Fibroblast of gingiva (primary cell): ENCODE measurements around the gene LRRC4C.
"Not testable (repeated sequence)": the region's sequence is repeated elsewhere in the genome, so short reads cannot be mapped to it uniquely, and the experiment has no call there.

Experiments used
- DNase-seq: peaks from one replicate; pipeline ENCODE4 v3.0.0-alpha.2; 2011; ENCODE audit warnings: low read depth

The LRRC4C gene

DNA sequence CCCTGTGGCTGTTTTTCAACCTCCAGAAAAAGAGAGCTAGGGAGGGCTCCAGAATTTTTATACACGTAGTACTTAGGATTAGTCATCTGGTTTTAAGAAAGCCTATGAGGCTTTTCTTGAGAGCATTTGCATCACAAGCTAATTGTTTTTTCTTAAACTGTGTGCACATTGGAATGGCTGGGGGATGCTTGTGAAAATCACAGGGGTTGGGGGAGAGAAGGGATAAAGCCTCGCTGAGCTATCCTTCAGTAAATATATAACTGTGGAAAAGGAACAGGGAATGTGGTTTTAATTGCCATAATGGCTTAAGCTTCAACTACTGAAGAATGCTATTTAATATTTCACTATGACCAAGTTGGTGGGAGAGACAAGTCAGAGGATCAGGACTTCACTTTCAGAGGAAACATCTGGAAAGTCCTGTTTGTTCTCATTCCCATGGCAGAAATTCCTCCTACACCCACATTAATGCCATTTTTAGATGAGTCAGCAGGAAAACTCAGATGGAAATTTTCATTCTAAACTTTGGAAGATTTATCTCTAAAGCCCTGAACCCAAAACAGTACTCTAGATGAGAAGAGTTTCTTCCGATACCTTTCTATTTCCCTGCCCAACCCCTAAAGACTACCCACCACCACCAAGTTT lies 591.3 kb downstream of the LRRC4C start:
- DNase-seq = no peak

DNA sequence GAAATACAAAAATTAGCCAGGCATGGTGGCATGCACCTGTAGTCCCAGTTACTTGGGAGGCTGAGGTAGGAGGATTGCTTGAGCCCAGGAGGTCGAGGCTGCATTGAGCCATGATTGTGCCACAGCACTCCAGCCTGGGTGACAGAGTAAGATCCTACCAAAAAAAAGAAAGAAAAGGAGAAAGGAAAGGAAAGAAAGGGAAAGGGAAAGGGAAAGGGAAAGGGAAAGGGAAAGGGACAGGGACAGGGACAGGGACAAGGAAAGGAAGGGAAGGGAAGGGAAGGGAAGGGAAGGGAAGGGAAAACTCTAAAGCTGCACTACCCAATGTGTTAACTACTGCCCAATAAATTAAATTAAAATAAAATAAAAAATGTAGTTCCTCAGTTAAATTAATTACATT lies 601.7 kb downstream of the LRRC4C start:
- not testable (repeated sequence) for DNase-seq

DNA sequence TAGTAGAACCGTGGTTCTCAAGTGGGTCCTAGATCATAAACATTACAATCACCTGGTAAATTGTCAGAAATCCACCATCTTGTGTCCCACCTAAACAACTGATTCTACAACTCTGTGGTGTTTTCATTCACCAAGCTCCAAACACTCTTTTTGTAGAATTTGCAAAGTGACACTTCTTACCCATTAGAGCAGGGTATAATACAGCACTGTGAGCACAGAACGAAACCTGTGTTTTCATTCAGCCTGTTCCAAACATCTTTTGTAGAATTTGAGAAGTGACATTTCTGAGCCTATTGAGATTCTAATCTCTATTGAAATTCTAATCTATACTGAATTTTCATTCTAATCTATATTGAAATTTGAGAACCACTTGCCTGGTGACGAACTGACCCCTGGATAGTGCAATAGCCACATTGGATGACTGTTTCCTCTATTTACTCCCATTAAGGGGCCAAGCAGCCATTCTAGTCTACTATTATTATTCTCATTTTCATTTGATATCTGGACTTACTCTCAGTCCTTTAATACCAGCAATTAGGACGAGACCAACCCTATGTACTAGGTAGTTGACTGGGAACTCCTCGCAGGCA lies 616.6 kb downstream of the LRRC4C start:
- no peak for DNase-seq

DNA sequence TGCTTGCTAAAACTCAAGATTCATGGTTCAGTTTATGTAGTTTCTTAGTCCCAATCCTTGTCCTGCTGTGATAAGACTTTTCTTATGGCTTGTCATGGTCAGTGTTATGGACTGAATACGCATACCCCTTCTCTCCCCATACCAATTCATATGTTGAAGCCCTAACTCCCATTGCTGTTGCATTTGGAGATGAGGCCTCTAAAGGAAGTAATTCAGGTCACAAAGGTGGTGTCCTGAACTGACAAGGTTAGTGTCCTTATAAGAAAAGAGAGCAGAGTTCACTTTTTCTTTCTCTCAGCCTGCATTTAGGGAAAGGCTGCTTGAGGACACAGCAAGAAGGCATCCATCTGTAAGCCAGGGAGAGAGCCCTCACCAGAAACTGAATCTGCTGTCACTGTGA lies 618.2 kb downstream of the LRRC4C start:
- no peak for DNase-seq

DNA sequence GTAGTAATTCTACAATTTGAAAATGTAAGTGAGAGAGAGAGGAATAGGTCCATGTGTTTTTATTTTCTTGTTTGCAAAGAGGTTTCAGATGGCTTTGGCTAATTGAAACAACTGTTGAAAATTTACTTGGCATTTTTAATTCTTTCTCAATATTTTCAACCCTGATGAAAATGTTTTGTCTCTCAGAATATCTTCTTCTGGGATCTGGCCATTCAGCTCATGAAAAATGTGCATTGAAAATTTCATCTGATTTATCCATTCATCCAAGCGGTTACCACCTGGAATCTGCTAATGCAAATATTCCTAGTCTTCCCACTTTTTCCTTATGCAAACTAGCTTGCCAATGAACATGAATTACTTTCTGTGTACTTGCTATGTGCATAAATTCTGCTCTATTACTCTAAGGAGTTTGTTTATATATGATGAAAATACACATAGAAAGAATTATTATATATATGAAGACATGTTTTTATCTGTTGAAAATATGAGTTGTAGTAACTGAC lies 621.2 kb downstream of the LRRC4C start:
- DNase-seq = no peak

DNA sequence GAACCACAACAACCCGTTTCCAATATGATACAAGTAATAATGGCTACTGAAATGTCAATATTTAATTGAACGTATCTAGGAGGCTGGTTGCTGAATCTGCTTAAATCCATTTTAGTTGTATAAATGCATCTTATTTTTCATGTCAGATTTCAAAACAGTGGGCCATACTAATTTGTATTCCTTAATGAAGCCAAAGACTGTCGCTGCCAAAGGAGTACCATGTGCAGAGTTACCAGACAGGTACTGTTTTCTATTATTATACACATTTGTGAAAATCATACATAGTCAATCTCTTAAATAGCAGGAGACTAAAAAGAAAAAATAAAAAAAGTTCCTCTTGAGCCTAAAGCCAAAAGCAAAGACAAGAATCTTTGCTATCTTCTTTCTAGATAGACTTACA lies 632.3 kb downstream of the LRRC4C start:
- no peak for DNase-seq

DNA sequence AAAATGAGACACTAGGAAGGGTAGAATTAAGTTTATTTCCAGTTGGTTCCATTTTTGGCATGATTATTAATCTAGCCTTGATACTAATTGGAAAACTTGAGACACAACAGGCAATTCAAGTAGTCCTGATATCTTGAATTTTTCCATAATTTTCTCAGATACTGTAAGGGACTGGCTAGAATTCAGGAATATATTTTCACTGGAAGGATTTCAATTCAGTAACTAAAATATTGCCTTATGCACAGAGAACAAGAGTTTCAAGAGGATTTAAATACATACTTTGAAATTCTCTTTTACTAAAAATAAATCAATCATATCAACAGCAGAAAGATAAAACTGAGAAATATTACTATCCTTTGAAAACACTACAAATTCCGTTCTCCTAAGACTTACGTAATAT lies 632.9 kb downstream of the LRRC4C start:
- DNase-seq = no peak

DNA sequence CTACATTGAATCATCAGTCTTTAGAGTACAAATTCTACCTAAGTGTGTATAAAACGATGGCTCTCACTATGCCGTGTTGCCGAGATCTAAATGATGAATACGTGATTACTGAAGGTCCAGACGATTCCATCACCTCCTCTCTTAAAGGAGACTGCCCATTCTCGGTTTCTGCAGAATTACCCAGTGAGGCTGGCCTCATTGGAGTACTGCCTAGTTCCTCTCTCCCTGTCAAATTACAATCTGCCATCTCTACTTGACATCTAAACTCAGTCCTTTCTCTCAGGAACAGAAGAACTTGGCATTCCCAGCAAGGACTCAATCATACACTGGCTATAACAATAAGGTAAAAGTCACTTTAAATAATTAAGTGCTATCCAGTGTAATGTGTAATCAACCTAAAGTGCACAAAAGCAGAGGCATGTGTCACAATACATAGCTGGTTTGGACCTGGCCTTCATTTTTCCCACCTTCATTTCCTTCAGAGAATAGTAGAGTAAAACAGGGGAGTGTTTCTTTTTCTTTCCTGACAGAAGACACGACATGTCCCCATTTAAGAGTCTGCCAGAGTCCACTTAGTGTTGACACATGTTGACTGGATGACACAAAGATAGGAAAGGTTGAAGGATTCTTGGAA lies 634.1 kb downstream of the LRRC4C start:
- no peak for DNase-seq

DNA sequence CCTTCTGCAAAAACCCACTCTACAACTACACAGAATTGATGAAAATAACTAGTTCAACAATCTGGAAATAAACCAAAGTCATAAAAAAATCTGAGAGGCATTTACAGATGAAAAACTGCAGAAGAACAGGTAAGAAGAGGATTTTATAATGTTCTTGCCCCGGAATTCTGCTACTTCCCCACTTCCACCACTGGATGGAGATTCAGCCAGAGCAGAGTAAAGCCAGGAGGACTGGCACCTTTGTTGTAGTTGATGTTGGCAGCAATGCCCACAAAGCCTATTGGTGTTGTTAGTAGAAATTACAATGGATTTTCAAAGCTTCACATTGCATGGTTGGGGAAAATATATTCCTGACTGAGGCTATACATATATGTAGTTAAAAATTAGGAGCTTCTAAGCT lies 640.2 kb downstream of the LRRC4C start:
- DNase-seq = no peak

DNA sequence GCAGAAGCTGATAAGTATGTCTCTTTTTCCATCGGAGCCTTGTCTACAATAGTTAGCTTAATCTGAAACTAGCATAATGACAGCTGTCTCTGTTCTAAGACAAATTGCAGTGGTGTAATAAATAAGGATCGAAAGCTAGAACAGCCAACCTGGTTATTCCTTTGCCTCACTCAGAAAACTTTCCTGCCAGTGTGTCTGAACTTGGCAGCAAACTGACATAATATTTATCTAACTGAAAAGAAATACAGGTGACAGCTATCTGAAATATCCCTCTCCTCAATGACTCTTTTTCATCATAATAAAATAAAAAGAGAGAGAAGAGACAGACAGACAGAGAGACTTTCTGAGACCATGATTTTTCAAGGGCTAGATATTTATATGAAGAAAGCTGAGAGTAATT lies 642.5 kb downstream of the LRRC4C start:
- DNase-seq = no peak

DNA sequence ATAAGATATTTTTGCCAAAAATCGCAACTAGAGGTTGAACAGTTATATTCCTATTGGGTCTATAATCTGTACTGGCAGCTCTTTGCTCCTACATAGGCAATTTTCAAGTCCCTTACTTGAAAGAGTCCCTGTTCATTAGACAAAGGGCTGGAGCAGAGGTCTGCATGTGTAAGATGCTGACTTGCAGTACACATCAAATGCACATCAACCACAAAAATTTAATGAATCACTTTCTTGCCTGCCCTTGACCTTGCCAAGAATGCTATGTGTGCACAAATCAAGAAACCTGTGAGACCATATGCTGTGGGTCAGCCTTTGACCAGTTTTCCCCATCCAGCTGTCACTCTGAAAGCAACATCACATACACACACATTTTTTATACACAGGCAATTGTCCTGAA lies 661.5 kb downstream of the LRRC4C start:
- no peak for DNase-seq

DNA sequence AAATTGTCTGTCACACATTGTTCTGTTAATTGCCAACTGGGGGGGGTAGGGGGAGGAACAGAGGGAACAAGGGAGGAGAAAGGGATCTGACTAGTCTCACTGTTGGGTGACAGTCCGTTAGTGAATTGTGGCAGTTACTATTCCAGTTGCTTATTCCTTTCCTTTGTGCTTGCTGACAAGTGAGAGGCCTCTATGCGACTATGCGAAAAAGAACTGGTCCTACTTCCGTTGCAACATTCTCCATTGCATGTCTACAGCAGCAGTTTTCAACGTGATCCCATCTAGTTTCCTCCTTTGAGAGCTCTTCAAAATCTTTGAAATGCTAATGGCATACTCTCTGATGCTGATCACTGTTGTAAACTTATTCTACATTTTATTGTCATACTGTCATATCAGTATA lies 672.2 kb downstream of the LRRC4C start:
- DNase-seq = no peak

DNA sequence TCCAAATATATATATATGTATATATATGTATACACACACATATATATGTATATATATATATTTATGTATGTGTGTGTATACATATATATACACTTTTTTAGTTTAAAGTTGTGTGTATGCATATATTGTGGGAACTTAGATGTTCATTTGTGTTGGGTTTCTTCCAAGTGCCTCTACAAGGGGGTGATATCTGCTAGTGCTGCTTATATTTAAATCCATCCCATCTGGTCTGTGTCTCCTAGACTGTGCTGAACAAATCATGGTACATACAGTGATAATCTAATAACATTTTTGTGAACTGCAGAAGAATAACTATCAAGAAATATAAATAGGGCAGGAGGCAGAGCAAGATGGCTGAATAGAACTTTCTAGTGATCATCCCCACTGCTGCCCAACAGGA lies 696.4 kb downstream of the LRRC4C start:
- no peak for DNase-seq

DNA sequence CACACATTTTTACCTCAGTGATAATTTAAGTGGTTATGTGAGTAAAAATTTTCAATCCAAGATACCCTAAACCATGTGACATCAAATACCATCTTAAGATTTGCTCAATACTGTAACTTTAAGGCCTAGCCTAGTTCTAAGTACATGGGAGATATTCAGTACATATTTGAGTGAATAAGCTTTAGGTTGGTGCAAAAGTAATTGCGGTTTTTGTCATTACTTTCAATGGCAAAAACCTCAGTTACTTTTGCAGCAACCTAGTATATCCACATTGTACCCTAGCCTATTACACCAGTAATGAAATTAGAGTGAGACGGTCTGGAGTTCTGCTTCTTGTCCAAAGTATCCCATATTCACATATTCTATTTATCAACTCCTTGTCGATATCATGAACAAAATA lies 700.1 kb downstream of the LRRC4C start:
- DNase-seq = no peak

DNA sequence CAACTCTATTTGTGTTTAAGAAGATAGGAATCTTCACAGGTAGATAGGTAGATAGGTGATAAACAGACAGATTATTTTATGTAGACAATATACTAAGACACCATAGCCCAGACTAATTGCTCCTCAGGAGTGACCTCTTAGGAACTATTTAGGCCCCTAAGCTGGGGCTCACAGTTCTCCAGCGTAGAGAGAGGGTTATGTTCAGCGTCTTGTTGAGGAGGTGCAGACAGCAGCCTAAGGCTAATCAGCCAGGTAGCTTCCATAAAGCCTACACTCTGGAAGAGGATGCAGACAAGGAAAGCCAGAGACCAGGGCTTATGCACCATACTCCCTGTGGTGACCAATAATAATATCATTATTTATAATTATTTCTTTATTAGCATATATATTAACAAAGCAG lies 705.2 kb downstream of the LRRC4C start:
- no peak for DNase-seq

DNA sequence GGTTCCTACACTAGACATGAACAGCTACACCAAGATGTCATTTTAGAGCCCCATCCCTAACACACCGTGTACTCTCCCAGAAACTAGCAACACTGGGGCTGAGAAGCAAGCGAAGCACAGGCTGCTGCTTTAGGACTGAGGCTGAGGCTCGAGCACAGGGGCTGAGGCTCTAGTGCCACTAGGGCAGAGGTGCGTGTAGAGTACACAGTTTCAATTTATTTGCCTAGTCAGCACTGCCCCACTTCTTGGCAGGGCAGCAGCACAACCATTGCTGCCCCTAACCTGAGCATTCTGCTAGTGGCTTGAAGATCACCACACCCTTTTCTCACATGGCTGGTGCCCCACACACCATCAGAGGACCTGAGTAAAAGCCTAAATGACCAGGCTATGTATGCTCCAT lies 713.2 kb downstream of the LRRC4C start:
- DNase-seq = no peak

DNA sequence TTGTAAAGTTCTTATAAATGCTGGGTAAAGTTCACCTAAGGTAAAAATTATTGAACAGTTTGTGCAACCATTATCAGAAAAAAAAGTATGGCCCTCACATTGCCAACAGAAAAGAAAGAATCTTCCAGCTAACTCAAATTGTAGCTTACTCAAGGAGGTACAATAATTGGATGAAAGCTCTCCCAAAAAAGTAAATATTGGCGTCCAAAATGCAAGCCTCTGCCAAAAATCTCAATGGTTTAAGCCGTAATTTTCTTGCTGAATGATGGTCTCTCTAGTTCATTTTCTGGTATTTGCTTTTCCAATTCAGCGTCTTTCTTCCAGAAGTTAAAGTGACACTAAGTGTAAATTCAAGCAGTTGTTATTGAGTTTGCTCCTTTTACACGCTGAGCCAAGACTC lies 727.3 kb downstream of the LRRC4C start:
- no peak for DNase-seq

DNA sequence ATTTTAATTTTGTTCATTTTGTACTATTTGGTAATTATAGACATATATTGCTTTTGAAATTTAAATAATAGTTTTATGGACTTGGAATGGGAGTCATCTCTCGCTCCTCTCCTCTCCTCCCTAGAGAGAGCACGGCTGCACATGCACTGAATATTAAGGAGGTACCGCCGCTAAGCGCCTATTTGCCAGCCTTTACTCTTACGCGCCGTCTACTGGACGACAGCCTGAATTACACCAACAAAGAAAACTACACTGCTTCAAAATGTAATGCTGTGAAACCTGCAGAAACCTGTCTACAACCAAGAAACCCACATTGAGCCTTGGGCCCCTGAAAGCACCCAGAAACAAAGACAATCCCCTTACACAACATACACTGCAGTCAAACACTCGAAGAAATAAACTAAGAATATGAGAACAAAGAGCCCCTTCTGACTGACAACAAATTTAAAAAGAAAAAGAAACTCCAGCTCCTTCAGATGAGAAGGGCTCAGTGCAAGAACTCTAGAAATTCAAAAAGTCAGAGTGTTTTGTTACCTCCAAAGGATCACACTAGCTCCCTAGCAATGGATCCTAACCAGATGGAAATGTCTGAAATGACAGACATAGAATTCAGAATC lies 737.2 kb downstream of the LRRC4C start:
- DNase-seq = no peak

DNA sequence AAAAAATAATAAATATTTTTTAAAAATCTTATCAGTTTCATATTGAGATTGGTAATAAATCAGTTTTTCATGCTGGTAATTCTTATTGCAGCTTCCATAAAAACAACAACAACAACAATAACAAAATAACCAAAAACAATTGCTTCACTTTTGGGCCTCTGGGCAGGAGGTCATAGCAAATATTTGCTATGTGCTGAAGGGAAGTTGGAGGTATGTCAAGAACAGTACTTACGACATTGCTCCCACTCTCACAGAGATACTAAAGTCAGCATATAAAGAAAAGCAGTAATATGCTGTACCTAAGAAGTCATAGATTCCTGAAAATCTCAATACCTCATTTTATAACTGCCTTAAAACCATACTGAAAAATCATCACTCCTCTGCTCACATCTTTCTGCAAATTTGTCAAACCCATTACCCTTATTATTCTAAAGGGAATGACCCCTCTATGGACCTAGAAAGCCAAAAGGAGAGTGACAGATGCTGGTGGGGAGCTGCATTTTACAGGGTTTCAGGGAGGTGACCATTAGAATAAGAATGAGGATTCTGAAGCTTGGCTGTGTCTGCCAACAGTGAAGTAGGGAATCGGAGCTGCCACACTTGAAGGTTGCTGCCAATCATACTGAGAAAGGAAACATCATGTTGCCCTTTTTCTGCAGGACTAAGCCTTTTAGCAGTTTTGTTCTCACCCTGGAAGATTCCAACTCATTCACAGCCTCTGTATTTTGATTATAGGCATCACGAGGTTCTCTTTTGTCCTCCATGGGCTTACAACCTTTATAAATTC lies 742.9 kb downstream of the LRRC4C start:
- no peak for DNase-seq

DNA sequence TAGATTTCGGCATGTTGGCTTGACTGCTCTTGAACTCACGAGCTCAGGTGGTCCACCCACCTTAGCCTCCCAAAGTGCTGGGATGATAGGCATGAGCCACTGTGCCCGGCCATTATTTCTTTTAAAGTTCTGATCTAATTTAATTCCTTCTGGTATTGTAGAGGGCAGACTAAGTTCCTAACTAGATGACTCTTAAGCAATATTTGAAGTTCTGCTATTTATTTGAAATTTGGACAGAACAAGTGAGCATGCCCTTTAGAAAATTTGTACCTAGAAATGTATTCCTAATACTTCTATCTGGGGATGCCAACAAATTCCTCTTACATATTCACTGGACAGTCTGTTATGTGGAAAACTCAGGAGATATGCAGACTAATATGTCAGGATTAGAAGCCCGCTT lies 746.4 kb downstream of the LRRC4C start:
- DNase-seq = no peak

DNA sequence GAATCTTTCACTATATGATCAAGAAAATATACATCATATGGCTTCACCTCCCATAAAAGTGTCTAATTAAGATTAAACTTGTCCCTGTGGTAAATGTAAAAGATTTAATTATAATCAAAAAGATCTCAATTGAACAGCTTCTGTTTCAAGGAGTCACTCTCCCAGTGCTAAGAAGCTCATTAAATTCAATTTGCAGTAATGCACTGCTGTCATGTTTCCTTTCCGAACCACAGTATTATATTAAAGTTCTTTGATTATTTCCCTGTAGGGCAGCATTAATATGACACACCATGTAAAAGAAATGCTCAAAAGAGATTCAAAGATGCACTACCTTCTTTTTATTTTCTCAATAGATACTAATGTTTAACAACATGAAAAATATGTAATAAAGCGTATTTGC lies 758.4 kb downstream of the LRRC4C start:
- DNase-seq = no peak

DNA sequence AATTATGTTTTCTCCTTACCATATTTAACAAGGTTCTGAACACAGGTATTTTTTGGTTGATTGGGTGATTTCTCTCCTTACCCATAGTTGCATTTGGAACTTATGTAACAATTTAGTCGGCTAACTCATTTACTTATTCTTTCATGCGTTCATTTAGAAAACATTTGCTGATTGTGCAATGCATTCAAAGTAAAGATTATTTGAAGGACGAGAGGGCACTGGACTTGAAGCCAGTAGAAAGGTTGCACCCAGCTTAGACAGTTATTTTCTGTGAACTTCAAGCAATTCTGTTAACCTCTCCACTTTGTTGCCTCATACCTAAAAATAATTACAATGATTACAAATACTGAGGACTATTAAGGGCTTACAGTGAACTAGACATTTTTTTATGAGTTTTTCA lies 769.6 kb downstream of the LRRC4C start:
- DNase-seq = no peak

DNA sequence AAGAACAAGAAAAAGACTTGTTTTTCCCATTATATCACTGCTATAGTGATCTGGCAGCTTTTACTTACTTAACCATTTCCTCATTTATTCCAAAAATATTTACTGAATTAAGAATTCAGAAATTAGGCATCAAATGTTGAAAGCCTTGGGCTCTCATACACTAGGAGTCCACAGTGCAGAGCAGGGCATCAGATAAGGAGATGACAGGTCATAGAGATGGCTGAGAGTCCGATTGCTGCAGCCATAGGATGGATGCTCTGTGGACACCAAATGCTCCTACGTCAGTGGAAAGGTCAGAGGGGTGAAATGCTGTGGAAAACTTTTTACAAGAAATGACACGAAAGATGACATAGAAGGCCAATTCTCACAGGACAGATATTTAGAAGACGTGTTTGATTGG lies 771.1 kb downstream of the LRRC4C start:
- DNase-seq = no peak
